Head of caudate nucleus (tissue), 42 donors: ENCODE results near the gene PDHB.
A peak's percentile ranks its signal among the peaks of the same experiment; 100 is the strongest.

ENCODE experiments used
- DNase-seq, 42 donors: peaks; one replicate each; pipeline versions ENCODE4 v3.0.0 to v3.0.0-alpha.2; 2020 to 2021; ENCODE audit warnings: mixed read lengths in 7 of 42
- intact Hi-C: fragments of 100-400 bp; cut with DNase I; formaldehyde crosslinking; loops from one replicate; pipeline ENCODE4 v1.15.0; 2022

The PDHB gene

GRCh38 chr3:58411851-58412830, 21.5 kb downstream of the PDHB start:
- DNase-seq = no peak
- intact Hi-C loops = loop anchor here (5.0 kb wide), 1 partner anchor 80 kb away; the partner anchor contains the start of gene PXK

- DNase-seq = no peak
- intact Hi-C loops = loop anchor here (5.0 kb wide), 1 partner anchor 79 kb away; the partner anchor contains the start of gene PXK
Measured at GRCh38 chr3:58411036-58411435, 22.6 kb downstream of the PDHB start.

- intact Hi-C loops = loop anchor here (5.0 kb wide), 1 partner anchor 77 kb away; the partner anchor contains the start of gene PXK
- no peak for DNase-seq
Measured at GRCh38 chr3:58409663-58410062, 24.0 kb downstream of the PDHB start.

GRCh38 chr3:58408906-58409305, 24.7 kb downstream of the PDHB start:
- DNase-seq = no peak
- intact Hi-C loops = no loop called here

- DNase-seq = peak in 1 of 42 donors; percentile 41
- intact Hi-C loops = no loop called here
Measured at GRCh38 chr3:58404396-58404795, 29.2 kb downstream of the PDHB start.

- intact Hi-C loops = no loop called here
- DNase-seq = peak in 1 of 42 donors; percentile 39
Measured at GRCh38 chr3:58403513-58404109, 30.0 kb downstream of the PDHB start.

- peak in 1 of 42 donors; percentile 37 for DNase-seq
- intact Hi-C loops = no loop called here
Measured at GRCh38 chr3:58398669-58399333, 34.8 kb downstream of the PDHB start.

- intact Hi-C loops = no loop called here
- peak in 1 of 42 donors; percentile 41 for DNase-seq
Measured at GRCh38 chr3:58394339-58394738, 39.3 kb downstream of the PDHB start.

- intact Hi-C loops = no loop called here
- peak in 1 of 42 donors; percentile 14 for DNase-seq
Measured at GRCh38 chr3:58392181-58392580, 41.5 kb downstream of the PDHB start.

- no peak for DNase-seq
- intact Hi-C loops = no loop called here
Measured at GRCh38 chr3:58391156-58391865, 42.3 kb downstream of the PDHB start.

- intact Hi-C loops = loop anchor here (5.0 kb wide), 1 partner anchor 56 kb away; the partner anchor contains the start of gene PXK
- DNase-seq = peak in 14 of 42 donors; percentile 14 to 73 (median 34)
Measured at GRCh38 chr3:58388550-58389091, 45.0 kb downstream of the PDHB start.

- DNase-seq = no peak
- intact Hi-C loops = loop anchor here (5.0 kb wide), 1 partner anchor 56 kb away; the partner anchor contains the start of gene PXK
Measured at GRCh38 chr3:58387650-58388546, 45.7 kb downstream of the PDHB start.

- intact Hi-C loops = loop anchor here (5.0 kb wide), 1 partner anchor 54 kb away; the partner anchor contains the start of gene PXK
- DNase-seq = peak; percentile 55 to 94 (median 84)
Measured at GRCh38 chr3:58386626-58387365, 46.8 kb downstream of the PDHB start.

- DNase-seq = no peak
- intact Hi-C loops = loop anchor here (5.0 kb wide), 1 partner anchor 52 kb away; the partner anchor contains the start of gene PXK
Measured at GRCh38 chr3:58384381-58385090, 49.1 kb downstream of the PDHB start.

GRCh38 chr3:58383904-58384303, 49.7 kb downstream of the PDHB start:
- DNase-seq = peak in 9 of 42 donors; percentile 22 to 72 (median 35)
- intact Hi-C loops = no loop called here

- intact Hi-C loops = no loop called here
- DNase-seq = no peak
Measured at GRCh38 chr3:58383476-58383875, 50.2 kb downstream of the PDHB start.
